GM12874 (cell line): Measurements from ENCODE around the gene IL24.

Experiments
- CTCF ChIP-seq: IDR thresholded peaks from 2 replicates; pipeline ENCODE4 v1.5.1; 2011; ENCODE audit warnings: low read depth, mild to moderate bottlenecking, control low read depth, low read length, moderate library complexity; ENCODE audit not compliant: insufficient read depth

Gene IL24

GRCh38 chr1:206899717-206900116 lies 2.5 kb downstream of the IL24 start:
- no peak for TF ChIP-seq CTCF

- no peak for TF ChIP-seq CTCF
These were observed 2.9 kb downstream of the IL24 start for GRCh38 chr1:206900149-206900548.

- no peak for TF ChIP-seq CTCF
These were observed 4.7 kb downstream of the IL24 start for GRCh38 chr1:206901944-206902343.

GRCh38 chr1:206902702-206903101 lies 5.5 kb downstream of the IL24 start:
- no peak for TF ChIP-seq CTCF

- no peak for TF ChIP-seq CTCF
These were observed 6.4 kb downstream of the IL24 start for GRCh38 chr1:206903687-206904086.

GRCh38 chr1:206904423-206905142 lies 7.3 kb downstream of the IL24 start:
- TF ChIP-seq CTCF, result no peak

- no peak for TF ChIP-seq CTCF
These were observed 8.3 kb downstream of the IL24 start for GRCh38 chr1:206905295-206906164.
